ENCODE measurements around the gene ALDH1L1.

Gene ALDH1L1

DNA sequence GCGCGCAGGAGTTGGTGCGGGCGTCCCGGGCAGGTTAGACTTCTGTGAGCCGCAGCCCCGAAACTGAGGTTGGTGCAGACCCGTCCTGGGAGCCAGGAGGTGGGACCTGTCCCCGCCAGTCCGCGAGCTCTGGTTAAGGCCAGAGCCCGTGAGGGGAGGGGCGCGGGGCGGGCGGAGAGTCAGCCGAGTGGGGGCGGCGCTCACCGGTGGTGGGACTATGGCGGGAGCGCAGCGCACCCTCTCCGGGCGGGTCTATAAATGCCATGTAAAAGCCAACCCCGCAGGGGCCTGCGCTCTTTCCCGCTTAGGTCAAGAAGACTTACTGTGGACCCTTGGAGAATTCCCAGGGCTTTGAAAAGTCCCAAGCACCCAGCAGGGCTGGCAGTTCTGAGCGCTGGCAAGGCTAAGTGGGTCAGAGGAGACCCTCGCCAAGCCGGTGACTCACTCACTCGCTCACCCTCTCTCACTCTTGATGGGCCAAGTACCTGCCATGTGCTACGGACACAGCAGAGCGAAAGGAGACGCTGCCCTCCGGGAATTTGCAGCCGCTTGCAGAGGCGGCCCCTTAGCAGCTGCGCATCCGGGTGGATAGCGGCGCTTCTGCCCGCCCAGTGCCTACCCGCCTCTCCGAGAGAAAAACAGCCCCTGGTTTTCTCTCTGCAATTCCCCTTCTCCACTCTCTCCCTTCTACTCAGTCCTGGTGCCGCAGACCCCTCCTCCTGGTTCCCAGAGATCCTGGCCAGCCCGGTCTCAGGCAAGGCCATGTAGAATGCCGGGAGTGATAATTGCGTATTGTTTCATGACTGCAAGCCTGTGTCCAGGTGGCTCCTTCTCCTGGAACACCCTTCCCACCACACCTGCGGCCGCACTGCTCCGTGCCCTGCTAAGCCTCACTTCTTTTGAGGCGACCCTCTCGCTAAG, at the start of gene ALDH1L1:
TSS of gene ALDH1L1 (minus strand) at position 110 of the 921 bp plus-strand sequence. CDS start 19,607 bp downstream, outside the sequence.
- no peak for DNase-seq

DNA sequence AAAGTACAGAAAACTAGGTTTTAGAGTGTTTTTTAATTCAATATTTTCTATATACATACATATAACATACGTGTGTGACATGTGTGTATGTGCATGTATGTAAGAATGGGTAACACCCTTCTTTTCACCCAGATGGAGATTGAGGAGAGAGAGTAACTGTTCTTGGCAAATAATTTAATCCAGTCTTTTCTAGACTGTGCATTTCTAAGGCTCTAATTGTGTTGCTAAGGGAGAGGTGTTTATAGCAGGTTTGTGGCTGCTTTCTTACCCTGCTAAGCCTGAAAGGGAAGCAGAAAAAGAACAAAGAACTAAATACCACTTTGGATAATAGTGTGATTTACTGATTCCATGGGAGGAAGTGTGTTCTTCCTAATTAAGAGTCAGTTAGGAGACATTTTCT, 46.0 kb upstream of the ALDH1L1 start:
- no peak for DNase-seq

DNA sequence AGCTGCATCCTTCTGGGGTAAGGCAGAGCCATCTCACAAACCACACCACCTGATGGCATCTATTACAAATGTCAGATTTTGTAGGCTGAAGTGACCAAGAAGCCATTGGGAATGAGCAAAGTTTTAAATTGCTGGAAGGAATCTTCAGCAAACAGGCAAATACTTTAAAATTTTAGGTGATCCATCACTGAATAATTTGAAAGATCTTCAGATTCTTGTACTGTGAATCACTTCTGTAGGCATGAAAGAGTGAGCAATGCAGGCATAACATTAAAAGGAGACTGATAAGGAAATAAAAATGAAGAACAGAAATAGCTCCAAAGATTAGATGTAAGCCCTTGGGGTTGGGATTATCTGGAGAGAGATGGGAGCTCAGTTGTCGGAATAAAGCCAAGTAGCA, 36.0 kb upstream of the ALDH1L1 start:
- DNase-seq, result no peak

DNA sequence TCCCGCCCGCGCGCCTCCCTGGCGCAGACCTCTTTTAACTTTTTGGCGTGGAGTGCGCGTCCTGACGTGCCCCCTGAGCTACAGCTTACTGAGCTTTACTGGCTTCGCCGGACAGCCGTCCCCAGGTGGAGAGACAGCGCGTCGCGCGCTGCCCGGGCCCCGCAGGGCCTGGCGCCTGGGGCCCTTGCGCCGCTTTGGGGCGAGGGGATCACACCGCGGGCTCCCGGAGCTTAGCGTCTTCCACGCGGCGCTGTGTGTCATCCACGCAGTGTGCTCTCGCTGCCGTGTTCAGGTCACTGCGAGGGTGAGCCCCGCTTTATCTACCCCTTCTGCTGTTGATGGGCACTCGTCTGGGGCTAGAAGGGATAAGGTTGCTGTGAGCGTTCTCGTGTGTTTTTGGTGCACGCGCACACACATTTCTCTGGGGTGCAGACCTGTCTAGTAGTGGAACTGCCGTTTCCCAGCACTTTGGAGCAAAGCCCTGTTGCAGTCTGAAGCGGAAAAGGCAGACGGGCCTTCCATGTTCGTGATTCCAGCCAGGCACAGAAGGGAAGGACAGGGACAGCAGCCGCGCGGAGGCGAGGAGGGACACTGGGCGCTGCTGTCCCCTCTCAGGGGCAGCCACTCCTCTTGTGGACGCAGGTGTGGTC, 33.1 kb upstream of the ALDH1L1 start:
- DNase-seq, result no peak

DNA sequence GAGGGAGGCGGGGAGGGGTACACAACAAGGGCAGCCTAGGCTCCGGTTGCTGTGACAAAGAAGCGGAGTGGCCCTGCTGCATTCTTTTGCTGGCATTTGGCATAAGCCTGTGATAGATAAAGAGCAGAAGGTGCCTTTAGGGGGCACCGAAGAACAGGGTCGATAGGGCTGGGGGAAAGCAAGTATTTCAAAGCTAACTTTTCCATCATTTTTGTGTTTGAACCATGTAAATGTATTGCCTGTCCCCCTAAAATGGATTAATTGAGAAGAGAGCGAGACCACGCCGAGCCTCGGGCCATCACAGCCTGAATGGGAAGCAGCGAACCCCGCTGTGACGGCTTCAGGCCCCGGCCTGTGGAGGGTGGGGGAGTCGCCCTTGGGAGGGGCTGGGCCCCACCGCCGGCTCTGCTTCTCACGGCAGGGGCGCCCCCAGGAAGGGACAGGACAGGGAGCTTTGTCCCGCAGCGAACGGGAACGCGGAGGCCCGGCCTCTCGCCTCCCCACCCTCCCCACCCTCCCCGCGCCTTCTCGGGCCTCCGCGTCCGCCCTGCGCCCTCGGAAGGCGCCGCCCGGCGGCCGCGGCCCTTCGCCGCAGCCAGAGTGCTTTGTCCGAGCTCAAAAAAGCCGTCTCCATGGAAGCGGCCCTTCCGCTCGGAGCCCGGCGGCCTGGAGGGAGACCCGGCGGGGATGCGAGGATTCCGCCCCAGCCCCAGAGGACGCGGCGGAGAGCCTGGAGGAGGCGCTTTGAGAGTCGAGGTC, 32.4 kb upstream of the ALDH1L1 start:
- DNase-seq, result no peak

DNA sequence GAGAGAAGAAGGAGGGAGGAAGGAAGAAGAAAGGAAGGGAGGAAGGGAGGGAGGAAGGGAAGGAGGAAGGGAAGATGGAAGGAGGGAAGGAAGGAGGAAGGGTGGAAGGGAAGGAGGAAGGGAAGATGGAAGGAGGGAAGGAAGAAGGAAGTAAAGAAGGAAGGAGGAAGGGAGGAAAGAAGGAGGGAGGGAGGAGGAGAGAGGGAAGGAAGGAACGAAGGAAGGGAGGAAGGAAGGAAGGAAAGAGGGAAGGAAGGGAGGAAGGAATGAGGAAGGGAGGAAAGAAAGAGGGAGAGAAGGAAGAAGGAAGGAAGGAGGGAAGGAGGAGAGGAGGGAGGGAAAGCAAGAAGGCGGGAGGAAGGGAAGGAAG, 31.8 kb upstream of the ALDH1L1 start:
- no peak for DNase-seq

DNA sequence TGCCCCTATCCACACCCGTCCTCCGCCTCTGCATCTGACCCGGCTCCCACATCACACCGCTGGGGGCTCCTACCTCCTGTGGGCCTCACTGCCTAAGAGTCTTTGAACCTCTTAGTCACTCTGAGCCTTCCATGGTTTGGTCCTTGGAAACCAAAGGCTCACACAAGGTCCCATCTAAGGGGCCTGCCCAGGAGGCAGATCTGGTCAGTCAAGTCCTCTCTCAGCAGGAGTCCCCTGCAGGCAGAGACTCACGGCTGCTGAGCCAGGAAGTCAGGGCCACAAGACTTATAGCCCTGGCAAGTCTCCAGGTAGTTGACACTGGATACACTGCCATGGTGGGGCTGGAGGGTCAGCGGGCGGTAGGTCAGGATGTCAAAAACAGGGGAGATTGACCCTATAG, 31.2 kb upstream of the ALDH1L1 start:
- no peak for DNase-seq

DNA sequence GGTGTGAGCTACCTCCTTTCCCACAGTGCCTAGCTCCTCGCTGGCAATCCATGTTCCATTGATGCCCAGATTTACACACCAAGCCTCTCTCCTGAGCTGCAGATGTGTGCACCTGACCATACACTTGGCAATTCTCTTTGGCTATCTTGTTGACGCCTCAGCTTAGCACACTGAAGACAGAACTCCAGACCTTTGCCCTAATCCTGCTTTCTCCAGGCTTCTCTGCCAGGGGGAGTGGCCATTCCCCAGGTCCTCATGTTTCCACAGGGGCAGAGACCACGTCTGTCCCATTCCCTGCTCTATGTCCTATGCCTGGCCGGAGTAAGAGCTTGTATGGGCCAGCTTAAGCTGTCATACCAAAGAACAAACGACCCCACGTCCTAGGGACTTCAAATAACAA, 30.2 kb upstream of the ALDH1L1 start:
- no peak for DNase-seq

DNA sequence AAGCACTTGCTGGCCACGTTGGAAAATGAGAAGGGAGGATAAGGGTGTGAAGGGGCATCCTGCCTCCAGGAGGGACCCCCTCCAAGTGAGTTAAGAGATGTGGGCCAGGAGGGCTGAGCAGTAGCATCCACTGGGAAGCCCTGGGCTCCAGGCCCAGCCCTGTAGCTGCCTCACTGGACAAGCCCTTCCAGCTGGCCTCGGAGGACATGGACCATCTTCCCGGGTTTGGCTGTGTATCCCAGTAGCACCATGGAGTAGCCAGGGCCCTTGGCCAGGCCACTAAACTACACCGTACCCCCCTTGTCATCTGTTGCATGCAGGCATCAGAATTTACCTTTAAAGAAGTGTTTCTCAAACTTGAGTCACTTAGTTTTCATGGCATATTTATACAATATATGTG, 29.4 kb upstream of the ALDH1L1 start:
- DNase-seq, result no peak

DNA sequence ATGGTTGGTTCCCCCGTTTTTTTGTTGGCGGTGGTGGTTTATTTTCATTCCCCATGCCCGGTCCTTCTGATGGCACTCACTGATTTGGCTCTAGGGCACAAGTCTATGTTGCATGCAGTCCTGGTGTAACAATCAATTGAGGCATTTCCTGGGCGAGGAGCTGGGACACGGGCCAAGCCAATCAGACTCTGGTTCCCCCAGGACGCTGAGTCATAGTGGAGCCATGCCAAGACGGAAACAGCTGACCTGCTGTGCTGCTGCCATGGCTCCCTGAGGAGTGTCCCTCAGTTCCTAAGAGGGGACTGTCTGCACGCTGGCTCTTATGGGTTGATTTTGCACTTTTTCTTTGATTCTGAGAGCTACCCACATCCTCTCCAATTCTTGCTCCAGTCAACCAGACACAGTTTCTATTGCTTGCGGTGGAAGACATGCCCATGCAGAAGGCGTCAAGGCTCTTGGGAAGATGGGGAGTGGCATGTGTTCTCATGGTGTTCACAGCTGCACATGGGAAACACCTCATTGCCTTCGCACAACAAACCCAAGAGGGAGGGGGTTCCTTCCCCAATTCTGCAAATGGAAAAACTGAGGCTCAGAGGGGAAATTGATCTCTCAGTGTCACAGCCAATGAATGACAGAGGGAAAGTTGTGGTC, 28.3 kb upstream of the ALDH1L1 start:
- DNase-seq, result no peak

DNA sequence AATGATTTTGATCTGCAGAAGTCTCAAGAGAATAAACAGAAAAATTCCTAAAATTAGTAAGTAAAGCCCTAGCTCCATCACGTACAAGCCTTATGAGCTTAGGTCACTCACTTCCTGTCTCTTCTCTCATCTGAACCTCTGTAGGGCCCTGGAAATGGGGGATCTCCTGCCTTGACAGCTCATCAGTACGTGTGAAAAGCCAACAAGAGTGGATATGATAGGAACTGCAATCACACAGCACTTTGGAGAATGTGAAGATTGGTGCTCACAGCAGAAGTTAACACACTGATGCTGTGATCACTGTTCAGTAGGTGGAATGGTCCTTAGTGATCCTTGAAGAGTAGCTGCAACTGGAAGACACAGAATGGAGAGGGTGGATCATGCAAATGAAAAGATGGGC, 27.8 kb upstream of the ALDH1L1 start:
- DNase-seq, result no peak

DNA sequence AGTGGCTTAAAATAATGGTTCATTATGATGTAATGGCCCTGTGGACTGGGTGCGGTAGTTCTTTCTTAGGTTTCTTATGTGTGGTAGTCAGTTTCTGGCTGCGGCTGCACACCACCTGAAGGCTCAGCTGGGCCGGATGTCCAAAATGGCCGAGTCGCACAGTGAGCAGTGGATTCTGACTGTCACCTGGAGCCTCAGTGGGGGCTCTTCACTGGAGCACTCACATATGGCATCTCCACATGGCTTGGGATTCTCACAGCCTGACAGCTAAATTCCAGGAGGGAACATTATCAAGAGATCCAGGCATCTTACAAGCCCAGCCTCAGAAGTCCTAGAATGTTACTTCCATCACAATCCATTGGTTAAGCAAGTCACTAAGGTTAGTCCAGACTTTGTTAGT, 26.8 kb upstream of the ALDH1L1 start:
- DNase-seq, result no peak

DNA sequence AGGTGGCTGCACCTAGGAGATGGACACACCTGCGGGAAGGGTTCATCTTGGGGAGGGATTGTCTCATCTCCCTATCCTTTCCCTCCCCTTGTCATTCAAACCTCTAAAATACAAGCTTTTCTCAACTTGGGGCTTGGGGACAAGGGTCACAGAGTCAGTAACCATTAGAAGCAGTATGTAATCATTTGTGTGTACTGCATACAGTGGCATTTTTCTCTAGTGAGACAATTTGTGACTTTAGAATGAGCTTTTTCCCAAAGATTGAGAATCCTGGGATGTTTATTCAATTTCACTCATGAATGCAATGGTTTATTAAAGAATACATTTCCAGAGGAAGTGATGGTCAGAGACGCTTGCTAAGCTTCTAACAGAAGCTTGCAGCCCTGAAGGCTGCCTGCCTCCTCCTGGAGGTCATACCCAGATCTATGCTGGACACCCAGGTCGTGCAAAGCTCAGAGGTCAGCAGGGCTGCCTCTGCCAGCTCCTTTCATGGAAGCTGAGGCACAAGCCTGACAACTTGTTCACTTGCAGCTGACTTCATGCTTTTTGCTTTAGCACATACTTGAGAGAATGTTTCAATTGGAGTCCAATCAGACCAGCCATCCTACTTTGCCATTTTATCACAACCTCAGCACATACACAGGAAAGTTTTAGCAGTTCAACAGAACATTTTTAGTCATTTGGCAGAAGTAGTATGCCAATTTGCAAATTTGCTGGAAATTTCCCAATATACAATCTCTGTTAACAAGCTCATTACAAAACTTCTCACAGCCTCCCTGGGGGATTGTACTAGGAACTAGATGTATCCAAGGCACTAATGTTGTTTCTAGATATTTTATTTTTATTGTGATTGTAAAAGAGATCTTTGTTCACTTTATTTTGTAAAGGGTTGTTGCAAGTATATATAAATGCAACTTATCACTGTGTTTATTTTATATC, 25.6 kb upstream of the ALDH1L1 start:
- DNase-seq, result no peak

DNA sequence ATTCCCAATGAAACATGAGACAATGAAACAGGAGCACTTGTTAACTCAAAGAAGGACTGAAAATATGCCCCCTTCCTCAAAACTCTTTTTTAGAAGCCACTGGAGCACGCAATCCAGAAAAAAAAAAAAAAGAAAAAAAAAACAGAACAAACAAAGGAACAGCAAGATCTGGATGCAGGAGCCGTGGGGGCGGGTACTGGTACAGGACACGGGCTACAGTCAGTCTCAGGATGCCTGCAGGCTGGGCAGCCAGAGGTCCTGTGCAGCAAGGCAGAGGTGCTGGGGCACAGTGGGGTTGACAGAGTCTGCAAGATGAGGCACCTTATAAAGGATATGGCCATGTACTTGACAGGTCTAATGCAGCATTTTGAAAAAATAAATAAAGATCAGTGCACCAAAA, 22.3 kb upstream of the ALDH1L1 start:
- no peak for DNase-seq

DNA sequence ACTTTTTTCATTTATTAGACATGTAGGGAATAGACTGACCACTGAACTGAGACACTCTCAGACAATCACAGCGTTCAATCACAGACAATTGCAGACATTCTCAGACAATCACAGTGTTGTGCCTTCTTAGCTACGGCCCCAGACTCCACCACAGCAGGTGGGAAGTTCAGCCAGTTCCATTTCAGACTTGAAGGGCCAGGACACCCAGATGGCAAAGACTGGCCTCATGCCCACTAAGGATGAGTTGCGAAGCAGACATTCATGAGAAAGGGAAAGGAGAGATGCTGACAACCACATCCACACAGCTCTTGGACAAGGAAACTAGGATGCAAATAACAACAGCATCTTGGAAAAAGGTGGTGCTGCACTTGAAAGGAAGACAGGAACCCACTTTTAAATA, 21.9 kb upstream of the ALDH1L1 start:
- DNase-seq, result no peak

DNA sequence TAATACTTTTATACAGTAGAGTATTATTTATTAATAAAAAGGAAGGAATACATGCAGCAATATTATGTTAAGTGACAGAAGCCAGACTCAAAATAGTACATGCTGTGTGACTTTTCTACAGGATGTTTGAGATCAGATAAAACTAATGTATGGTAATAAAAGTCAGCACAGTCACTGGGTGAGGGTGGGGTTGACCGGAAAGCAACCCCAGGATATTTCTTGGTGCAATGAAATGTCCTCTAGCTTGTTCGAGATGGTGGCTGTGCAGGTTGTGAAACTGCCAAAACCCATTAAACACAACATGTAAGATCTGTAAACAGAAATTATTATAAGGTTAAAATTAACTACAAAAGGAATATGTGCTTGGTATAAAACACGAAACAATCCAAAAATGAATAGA, 20.8 kb upstream of the ALDH1L1 start:
- no peak for DNase-seq

DNA sequence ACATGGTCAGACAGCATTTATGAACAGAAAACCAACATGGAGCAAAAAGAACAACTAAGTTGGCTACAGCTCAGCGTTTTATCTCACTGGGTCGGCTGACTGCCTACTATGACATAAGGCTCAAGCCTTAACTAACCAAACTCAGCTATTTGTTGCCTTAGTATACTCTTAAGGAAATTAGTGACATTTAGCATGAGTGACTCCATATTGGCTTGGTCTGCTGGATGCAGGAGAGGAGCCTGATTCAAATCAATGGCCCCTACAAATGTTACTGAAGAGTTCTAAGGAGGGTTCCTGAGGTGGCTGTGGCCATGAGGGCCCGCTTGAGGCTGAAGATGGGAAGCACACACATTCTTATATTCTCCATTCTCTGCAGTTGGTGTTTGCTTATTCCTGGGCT, 20.1 kb upstream of the ALDH1L1 start:
- DNase-seq, result no peak

DNA sequence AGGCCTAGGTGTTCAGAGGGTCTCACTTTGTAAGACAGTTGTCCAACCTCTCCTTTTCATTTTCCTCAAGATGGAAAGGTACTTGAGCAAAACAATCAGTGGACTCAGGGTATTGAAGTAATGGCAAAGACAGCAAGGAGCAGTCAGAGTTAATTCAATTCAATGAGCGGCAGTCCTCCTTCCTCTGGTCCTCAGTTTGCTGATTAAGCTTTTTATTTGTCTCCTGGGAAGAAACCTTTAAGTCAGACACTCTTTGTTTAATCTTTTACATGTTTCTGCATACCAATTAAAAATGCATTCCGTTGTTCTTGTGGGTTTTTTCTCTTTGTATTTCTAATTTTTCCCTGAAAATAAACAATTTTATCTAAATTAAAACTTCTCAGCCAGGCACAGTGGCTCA, 18.9 kb upstream of the ALDH1L1 start:
- no peak for DNase-seq

DNA sequence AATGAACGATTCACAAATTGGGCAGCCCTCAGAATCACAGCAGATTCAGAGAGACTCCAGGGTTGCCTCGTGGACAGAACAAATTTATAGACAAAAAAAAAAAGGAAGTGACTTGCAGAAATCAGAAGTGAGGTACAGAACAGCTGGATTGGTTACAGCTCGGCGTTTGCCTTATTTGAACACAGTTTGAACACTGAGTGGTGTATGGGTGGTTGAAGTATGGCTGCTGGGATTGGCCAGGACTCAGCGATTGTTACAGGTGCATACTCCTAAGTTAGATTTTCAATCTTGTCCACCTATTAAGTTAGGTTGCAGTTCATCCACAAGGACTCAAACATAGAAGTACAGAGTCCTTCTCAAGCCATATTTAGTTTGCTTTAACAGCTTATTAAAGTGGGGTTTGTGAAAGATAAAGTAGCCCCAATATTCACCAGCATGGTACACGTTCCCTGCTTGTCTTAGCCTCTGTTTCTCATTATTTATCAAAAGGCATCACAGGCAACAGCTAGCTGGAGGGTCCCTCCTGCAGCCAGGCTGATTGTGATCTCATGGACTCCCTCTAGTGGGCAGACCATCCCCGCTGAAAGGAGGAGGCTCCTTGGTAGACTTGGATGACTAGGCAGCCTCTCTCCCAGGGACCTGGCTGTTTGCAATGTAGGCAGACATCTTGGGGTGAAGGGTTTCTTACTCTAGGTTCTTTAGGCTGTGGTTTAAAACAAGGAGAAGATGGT, 17.6 kb upstream of the ALDH1L1 start:
- DNase-seq, result peak; percentile 29

DNA sequence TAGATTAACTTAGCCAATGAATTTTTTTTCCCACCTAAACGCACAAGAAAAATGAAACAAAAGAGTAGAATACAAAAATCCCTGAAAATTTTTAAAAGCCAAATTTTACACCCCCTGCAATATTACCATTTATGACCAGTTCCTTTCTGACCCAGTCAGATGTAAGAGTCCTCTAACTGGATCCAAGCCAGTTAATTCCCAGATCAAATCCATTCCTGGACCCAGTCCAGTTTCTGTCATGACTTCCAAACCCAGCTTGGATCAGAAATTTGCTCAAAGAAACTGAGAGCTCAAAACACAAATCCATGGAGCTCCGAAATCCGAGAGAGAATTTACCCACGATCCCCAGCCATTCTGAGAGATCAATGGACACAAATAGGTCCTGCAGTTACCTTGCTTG, 17.0 kb upstream of the ALDH1L1 start:
- DNase-seq, result no peak

DNA sequence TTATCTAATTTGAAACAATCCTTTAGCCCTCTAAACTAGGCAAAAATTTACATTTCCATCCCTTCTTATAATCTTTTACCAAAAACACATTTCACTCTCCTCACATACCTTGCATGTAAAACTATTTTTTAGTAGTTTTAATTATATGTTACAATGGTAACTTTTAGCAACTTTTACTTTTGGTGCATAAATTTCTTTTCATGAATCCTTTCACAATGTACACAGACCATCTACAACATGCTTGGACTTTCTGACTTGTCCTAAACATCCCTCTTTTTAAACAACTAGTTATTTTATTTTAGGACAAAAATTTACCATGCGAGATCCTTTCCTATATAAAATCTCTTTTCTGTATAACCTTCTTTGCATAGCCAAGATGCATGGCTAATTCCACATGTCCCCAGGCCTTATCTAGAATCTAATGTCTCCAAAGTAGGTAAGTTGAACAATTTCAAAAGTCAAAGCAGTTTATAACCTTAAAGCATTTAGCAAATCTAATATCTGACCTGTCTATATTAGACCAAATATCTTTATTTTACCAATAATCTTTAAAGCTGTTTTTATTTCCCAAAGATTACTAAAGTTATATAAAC, 14.4 kb upstream of the ALDH1L1 start:
- DNase-seq, result no peak
